Activated T-helper 1 cell treated with anti-CD3 and anti-CD28 coated beads, Interleukin-12 subunit alpha, Interleukin-12 subunit beta, Interleukin-2, Interleukin-4 antibody, amounts not matched to agents 30 ng/mL and 10 ng/mL and 1 ng/mL, durations not matched to agents 14 hours and 24 hours and 36 hours (primary cell): ENCODE data around the gene SPATA18. TPM values are rescaled to one million over a fixed set of nuclear protein-coding genes. Genes with fewer than 3 reads are reported as not detected.

Experiments
- DNase-seq: peaks from one replicate; pipeline ENCODE4 v3.0.0; 2021; ENCODE audit warnings: low spot score
- H3K27ac Mint-ChIP-seq: one replicate; pipeline ENCODE4 v1.8.0; 2021; ENCODE audit warnings: mild to moderate bottlenecking, mixed read lengths
- H3K27me3 Mint-ChIP-seq: one replicate; pipeline ENCODE4 v1.8.0; 2022; ENCODE audit warnings: mild to moderate bottlenecking, moderate library complexity, mixed read lengths; ENCODE audit not compliant: insufficient read depth
- H3K36me3 Mint-ChIP-seq: one replicate; pipeline ENCODE4 v1.8.0; 2021; ENCODE audit warnings: low read depth, mixed read lengths
- H3K4me1 Mint-ChIP-seq: one replicate; pipeline ENCODE4 v1.8.0; 2021; ENCODE audit warnings: low read depth, mixed read lengths
- H3K4me3 Mint-ChIP-seq: one replicate; pipeline ENCODE4 v1.8.0; 2021; ENCODE audit warnings: mild to moderate bottlenecking, moderate library complexity, mixed read lengths
- H3K9me3 Mint-ChIP-seq: one replicate; pipeline ENCODE4 v1.8.0; 2021; ENCODE audit warnings: mixed read lengths
- intact Hi-C: fragments of 100-400 bp; cut with micrococcal nuclease; formaldehyde crosslinking; loops from one replicate; pipeline ENCODE4 v1.15.1; 2024
- total RNA-seq: library from RNA; stranded (reverse); gene quantifications from 2 replicates; pipeline ENCODE4 v1.2.3, GENCODE V29; 2022

The SPATA18 gene
- total RNA-seq, 1 donor from 2014 or later: 0.13 TPM

- intact Hi-C loops: no loop called here
- Mint-ChIP-seq H3K4me3 (no peak overlapping the region), H3K36me3 (no peaks in the 10 kb centered on the region), H3K9me3 (no peaks in the 10 kb centered on the region), H3K4me1 (no peaks in the 10 kb centered on the region), H3K27me3 (peaks cover 5% of the 10 kb centered on the region), H3K27ac (no peak overlapping the region)
- no peak for DNase-seq
Measured at GRCh38 chr4:52099860-52100461, 48.9 kb downstream of the SPATA18 start.

DNA sequence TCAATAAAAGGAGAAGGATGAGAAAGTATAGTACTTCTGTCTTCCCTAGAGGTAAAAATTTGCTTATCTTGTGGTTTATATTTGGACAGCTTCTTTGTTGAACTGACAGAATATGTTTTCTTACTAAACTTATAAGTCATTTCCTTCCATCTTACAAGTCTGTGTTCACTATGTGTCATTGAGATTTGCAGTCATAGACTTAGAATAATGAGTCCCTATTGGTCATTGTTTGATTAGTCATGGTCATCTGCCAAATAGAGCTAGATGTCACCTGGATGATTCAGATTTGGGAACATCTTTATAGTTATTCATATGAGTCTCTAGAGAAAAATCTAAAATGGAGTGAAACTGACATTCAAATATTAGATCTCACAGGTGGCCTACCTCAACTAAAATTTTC lies 51.5 kb downstream of the SPATA18 start:
- Mint-ChIP-seq H3K27me3 (peaks cover 6% of the 10 kb centered on the region), H3K27ac (no peak overlapping the region), H3K36me3 (no peaks in the 10 kb centered on the region), H3K4me1 (no peaks in the 10 kb centered on the region), H3K4me3 (no peak overlapping the region), H3K9me3 (no peaks in the 10 kb centered on the region)
- DNase-seq: no peak
- intact Hi-C loops: no loop called here

DNA sequence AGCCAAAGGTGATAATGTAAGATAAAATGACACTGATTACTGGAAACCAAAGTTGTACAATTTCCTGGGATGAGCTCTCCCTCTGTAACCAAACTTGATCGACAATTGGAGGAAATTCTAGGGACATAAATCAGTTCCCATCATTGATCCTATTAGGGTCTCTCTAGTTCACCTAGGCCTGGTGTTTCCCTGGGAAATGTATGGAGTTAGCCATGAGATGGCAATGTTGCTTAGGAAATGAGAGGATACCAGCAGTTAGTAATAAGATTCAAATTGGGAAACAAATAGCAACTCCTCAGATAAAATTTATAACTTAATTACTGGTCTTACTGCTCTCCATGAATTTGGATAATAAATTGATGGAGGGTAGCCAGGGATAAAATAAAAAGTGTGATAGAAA lies 52.2 kb downstream of the SPATA18 start:
- no peak overlapping the region for H3K27ac Mint-ChIP-seq
- intact Hi-C loops: no loop called here
- H3K4me1 Mint-ChIP-seq: no peaks in the 10 kb centered on the region
- no peak overlapping the region for H3K4me3 Mint-ChIP-seq
- H3K27me3 Mint-ChIP-seq: peaks cover 6% of the 10 kb centered on the region
- H3K36me3 Mint-ChIP-seq: no peaks in the 10 kb centered on the region
- no peak for DNase-seq
- no peaks in the 10 kb centered on the region for H3K9me3 Mint-ChIP-seq

GRCh38 chr4:52105276-52105675 lies 54.2 kb downstream of the SPATA18 start:
- no peak for DNase-seq
- H3K27me3 Mint-ChIP-seq: peaks cover 2% of the 10 kb centered on the region
- no peaks in the 10 kb centered on the region for H3K36me3 Mint-ChIP-seq
- no peaks in the 10 kb centered on the region for H3K9me3 Mint-ChIP-seq
- H3K4me1 Mint-ChIP-seq: no peaks in the 10 kb centered on the region
- no peak overlapping the region for H3K4me3 Mint-ChIP-seq
- no peak overlapping the region for H3K27ac Mint-ChIP-seq
- intact Hi-C loops: no loop called here

DNA sequence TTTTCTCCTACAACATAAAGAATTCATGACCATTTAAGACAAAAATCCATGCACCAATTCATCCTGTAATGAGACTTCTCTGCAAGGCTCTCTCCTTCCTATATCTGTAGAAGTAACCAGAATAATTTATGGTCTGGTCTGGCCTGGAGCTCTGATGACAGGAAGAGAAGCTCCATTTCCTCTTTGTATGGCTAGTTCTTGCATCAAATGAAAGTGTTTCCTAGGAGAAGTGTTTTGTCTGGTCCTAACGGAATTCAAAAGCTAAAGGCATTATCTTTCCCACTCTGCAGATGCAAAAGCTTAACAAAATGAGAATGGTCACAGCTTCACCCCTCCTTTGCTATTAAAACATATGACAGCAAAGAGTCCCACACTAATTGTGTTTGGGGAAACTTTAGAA lies 55.1 kb downstream of the SPATA18 start:
- no peaks in the 10 kb centered on the region for H3K9me3 Mint-ChIP-seq
- H3K36me3 Mint-ChIP-seq: no peaks in the 10 kb centered on the region
- no peak overlapping the region for H3K27ac Mint-ChIP-seq
- no peak for DNase-seq
- intact Hi-C loops: no loop called here
- H3K4me1 Mint-ChIP-seq: no peaks in the 10 kb centered on the region
- H3K4me3 Mint-ChIP-seq: no peak overlapping the region
- peaks cover 2% of the 10 kb centered on the region for H3K27me3 Mint-ChIP-seq

GRCh38 chr4:52106660-52107059 lies 55.6 kb downstream of the SPATA18 start:
- intact Hi-C loops: no loop called here
- Mint-ChIP-seq H3K36me3 (no peaks in the 10 kb centered on the region), H3K4me3 (no peak overlapping the region), H3K27ac (no peak overlapping the region), H3K27me3 (peaks cover 2% of the 10 kb centered on the region), H3K9me3 (no peaks in the 10 kb centered on the region), H3K4me1 (no peaks in the 10 kb centered on the region)
- DNase-seq: no peak

GRCh38 chr4:52107336-52107735 lies 56.2 kb downstream of the SPATA18 start:
- DNase-seq: no peak
- Mint-ChIP-seq H3K4me1 (no peaks in the 10 kb centered on the region), H3K27ac (no peak overlapping the region), H3K27me3 (peaks cover 2% of the 10 kb centered on the region), H3K4me3 (no peak overlapping the region), H3K9me3 (no peaks in the 10 kb centered on the region), H3K36me3 (no peaks in the 10 kb centered on the region)
- intact Hi-C loops: no loop called here

GRCh38 chr4:52107745-52108144 lies 56.6 kb downstream of the SPATA18 start:
- no peak for DNase-seq
- intact Hi-C loops: no loop called here
- Mint-ChIP-seq H3K4me3 (no peak overlapping the region), H3K27me3 (peaks cover 2% of the 10 kb centered on the region), H3K9me3 (no peaks in the 10 kb centered on the region), H3K36me3 (no peaks in the 10 kb centered on the region), H3K27ac (no peak overlapping the region), H3K4me1 (no peaks in the 10 kb centered on the region)

DNA sequence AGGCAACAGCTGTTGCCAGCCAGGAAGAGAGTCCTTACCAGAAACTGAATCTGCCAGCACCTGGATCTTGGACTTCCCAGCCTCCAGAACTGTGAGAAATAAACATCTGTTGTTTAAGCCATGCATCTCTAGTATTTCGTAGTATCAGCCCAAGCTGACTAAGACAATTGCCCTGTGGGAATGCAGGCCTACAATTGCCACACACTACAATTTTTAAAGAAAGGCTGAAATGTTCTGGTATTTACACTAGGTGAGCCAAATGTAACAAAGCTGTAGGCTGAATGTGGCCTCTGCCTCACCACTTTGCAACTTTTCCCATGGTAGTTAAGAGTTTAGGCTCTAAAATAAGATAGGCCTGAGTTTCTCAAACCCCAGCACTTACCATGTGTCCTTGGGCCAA lies 59.1 kb downstream of the SPATA18 start:
- no peaks in the 10 kb centered on the region for H3K27me3 Mint-ChIP-seq
- no peak overlapping the region for H3K4me3 Mint-ChIP-seq
- H3K9me3 Mint-ChIP-seq: no peaks in the 10 kb centered on the region
- no peak overlapping the region for H3K27ac Mint-ChIP-seq
- no peaks in the 10 kb centered on the region for H3K4me1 Mint-ChIP-seq
- H3K36me3 Mint-ChIP-seq: no peaks in the 10 kb centered on the region
- intact Hi-C loops: no loop called here
- no peak for DNase-seq

GRCh38 chr4:52111995-52112394 lies 60.9 kb downstream of the SPATA18 start:
- intact Hi-C loops: no loop called here
- Mint-ChIP-seq H3K36me3 (no peaks in the 10 kb centered on the region), H3K4me3 (no peak overlapping the region), H3K27ac (no peak overlapping the region), H3K4me1 (no peaks in the 10 kb centered on the region), H3K27me3 (no peaks in the 10 kb centered on the region), H3K9me3 (no peaks in the 10 kb centered on the region)
- DNase-seq: no peak

DNA sequence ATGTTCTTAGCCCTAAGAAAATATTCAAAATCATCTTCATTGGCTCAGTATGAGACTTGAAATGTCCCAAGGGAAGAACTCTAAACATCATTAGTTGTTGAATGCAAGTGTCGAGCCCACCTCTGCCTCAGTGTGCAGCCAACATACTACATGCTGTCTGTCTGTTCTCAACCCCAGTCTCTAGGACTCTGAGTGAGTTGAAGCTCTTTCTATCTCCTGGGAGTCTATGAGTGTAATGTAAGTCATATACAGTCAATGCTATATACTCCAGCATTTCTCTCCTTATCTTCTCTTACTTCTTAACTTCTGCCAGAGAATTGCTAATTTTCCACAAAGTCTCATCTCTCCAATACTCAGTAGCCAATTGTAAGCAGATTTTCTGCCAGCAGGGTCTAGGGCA lies 61.3 kb downstream of the SPATA18 start:
- intact Hi-C loops: no loop called here
- Mint-ChIP-seq H3K36me3 (no peaks in the 10 kb centered on the region), H3K4me3 (no peak overlapping the region), H3K27me3 (no peaks in the 10 kb centered on the region), H3K4me1 (no peaks in the 10 kb centered on the region), H3K9me3 (no peaks in the 10 kb centered on the region), H3K27ac (no peak overlapping the region)
- no peak for DNase-seq

- no peak for DNase-seq
- no peak overlapping the region for H3K27ac Mint-ChIP-seq
- H3K4me1 Mint-ChIP-seq: no peaks in the 10 kb centered on the region
- no peaks in the 10 kb centered on the region for H3K27me3 Mint-ChIP-seq
- no peaks in the 10 kb centered on the region for H3K36me3 Mint-ChIP-seq
- no peak overlapping the region for H3K4me3 Mint-ChIP-seq
- H3K9me3 Mint-ChIP-seq: no peaks in the 10 kb centered on the region
- intact Hi-C loops: no loop called here
Measured at GRCh38 chr4:52116641-52117040, 65.5 kb downstream of the SPATA18 start.

DNA sequence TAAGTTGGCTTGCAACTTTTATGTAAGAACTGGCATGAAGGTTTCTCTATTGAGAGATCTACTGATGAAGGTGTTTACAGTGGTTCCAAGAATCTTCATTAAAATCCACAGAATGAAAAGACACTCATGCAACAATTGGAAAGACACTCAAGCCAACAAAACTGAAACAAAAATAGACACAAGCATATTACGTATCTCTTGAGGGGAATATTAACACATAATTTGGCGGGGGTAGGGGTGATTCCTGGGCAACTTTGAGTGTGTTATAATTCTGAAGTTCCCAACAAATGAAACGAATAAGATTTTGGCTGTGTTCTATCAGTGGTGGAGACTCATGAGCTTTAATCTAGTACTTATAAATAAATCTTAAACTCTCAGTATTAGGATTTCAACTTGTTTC lies 75.1 kb downstream of the SPATA18 start:
- intact Hi-C loops: no loop called here
- H3K4me1 Mint-ChIP-seq: no peaks in the 10 kb centered on the region
- no peaks in the 10 kb centered on the region for H3K36me3 Mint-ChIP-seq
- no peaks in the 10 kb centered on the region for H3K9me3 Mint-ChIP-seq
- no peaks in the 10 kb centered on the region for H3K27me3 Mint-ChIP-seq
- no peak overlapping the region for H3K4me3 Mint-ChIP-seq
- H3K27ac Mint-ChIP-seq: no peak overlapping the region
- DNase-seq: no peak

GRCh38 chr4:52126966-52127365 lies 75.9 kb downstream of the SPATA18 start:
- Mint-ChIP-seq H3K4me1 (no peaks in the 10 kb centered on the region), H3K27ac (no peak overlapping the region), H3K27me3 (no peaks in the 10 kb centered on the region), H3K9me3 (no peaks in the 10 kb centered on the region), H3K4me3 (no peak overlapping the region), H3K36me3 (no peaks in the 10 kb centered on the region)
- intact Hi-C loops: no loop called here
- DNase-seq: no peak
